WTC11 (cell line): ENCODE results near the gene AKT3. TPM values are rescaled to one million over a fixed set of nuclear protein-coding genes. Genes with fewer than 3 reads are reported as not detected.

Experiments
- ATAC-seq: fragments of 200-7000 bp; cut with Tn5 transposase; 2 replicates; pipeline ENCODE4 v1.10.0; 2021; ENCODE audit warnings: mild to moderate bottlenecking, moderate library complexity
- CTCF ChIA-PET: fragments of 300-600 bp; sonication (Branson Sonifier 250); formaldehyde crosslinking; loops from one replicate; lab custom pipeline; 2021; ENCODE audit warnings: antibody characterized with exemption; lab: Charles Lee
- POLR2A ChIA-PET: fragments of 350-600 bp; sonication (Branson Sonifier 250); formaldehyde crosslinking; loops from one replicate; lab custom pipeline; 2021; ENCODE audit warnings: antibody characterized with exemption; lab: Charles Lee
- DNase-seq: peaks from one replicate; pipeline ENCODE4 v3.0.0; 2021; ENCODE audit warnings: low spot score
- H3K27ac Mint-ChIP-seq: 2 replicates; pipeline ENCODE4 v1.8.0; 2021; ENCODE audit warnings: mixed read lengths
- H3K27me3 Mint-ChIP-seq: 2 replicates; pipeline ENCODE4 v1.8.0; 2021; ENCODE audit warnings: low read depth, mild to moderate bottlenecking, moderate library complexity, mixed read lengths
- H3K36me3 Mint-ChIP-seq: 2 replicates; pipeline ENCODE4 v1.8.0; 2021; ENCODE audit warnings: mixed read lengths
- H3K4me1 Mint-ChIP-seq: 2 replicates; pipeline ENCODE4 v1.8.0; 2022; ENCODE audit warnings: mixed read lengths
- H3K4me3 Mint-ChIP-seq: 2 replicates; pipeline ENCODE4 v1.8.0; 2021; ENCODE audit warnings: mild to moderate bottlenecking, moderate library complexity, mixed read lengths
- H3K9me3 Mint-ChIP-seq: 2 replicates; pipeline ENCODE4 v1.8.0; 2021; ENCODE audit warnings: mixed read lengths
- CREM ChIP-seq: sonication (generic); formaldehyde crosslinking; IDR thresholded peaks from 2 replicates; pipeline ENCODE4 v1.8.1; 2022; ENCODE audit warnings: mild to moderate bottlenecking, missing genetic modification reagents, moderate library complexity
- ESRRA ChIP-seq: sonication (generic); formaldehyde crosslinking; IDR thresholded peaks from 2 replicates; pipeline ENCODE4 v1.8.1; 2022; ENCODE audit warnings: mild to moderate bottlenecking, missing genetic modification reagents, borderline replicate concordance
- FOXK1 ChIP-seq: sonication (generic); formaldehyde crosslinking; IDR thresholded peaks from 2 replicates; pipeline ENCODE4 v1.8.0; 2022; ENCODE audit warnings: mild to moderate bottlenecking, moderate library complexity, missing genetic modification reagents
- JUN ChIP-seq: sonication (generic); formaldehyde crosslinking; IDR thresholded peaks from 2 replicates; pipeline ENCODE4 v1.8.0; 2023; ENCODE audit warnings: mild to moderate bottlenecking, missing genetic modification reagents
- NFYB ChIP-seq: sonication (generic); formaldehyde crosslinking; conservative IDR thresholded peaks from 2 replicates; pipeline ENCODE4 v1.8.0; 2022; ENCODE audit warnings: low read depth, missing genetic modification reagents
- SMAD3 ChIP-seq: sonication (generic); formaldehyde crosslinking; IDR thresholded peaks from 2 replicates; pipeline ENCODE4 v1.8.0; 2022; ENCODE audit warnings: missing genetic modification reagents, mild to moderate bottlenecking, borderline replicate concordance
- ZNF263 ChIP-seq: sonication (generic); formaldehyde crosslinking; IDR thresholded peaks from 2 replicates; pipeline ENCODE4 v1.8.1; 2022; ENCODE audit warnings: low read depth, mild to moderate bottlenecking, moderate library complexity, missing genetic modification reagents
- ZNF423 ChIP-seq: fragments of 250-450 bp; sonication (Bioruptor Pico); IDR thresholded peaks from 2 replicates; pipeline ENCODE4 v2.1.2; 2022; ENCODE audit warnings: mild to moderate bottlenecking, moderate library complexity
- total RNA-seq: library from RNA; stranded (reverse); gene quantifications from 3 replicates; pipeline ENCODE4 v1.2.3, GENCODE V29; 2021
- TF ChIP-seq, protein P1 (sequence below): sonication (generic); formaldehyde crosslinking; IDR thresholded peaks from 2 replicates; pipeline ENCODE4 v1.8.1; 2023; ENCODE audit warnings: mild to moderate bottlenecking, missing genetic modification reagents, moderate library complexity
- TF ChIP-seq, protein P2 (sequence below): sonication (generic); formaldehyde crosslinking; IDR thresholded peaks from 2 replicates; pipeline ENCODE4 v1.8.0; 2022; ENCODE audit warnings: mild to moderate bottlenecking, missing genetic modification reagents
- TF ChIP-seq, protein P3 (sequence below): sonication (generic); formaldehyde crosslinking; IDR thresholded peaks from 2 replicates; pipeline ENCODE4 v1.8.1; 2022; ENCODE audit warnings: mild to moderate bottlenecking, missing genetic modification reagents, moderate library complexity, borderline replicate concordance
- TF ChIP-seq, protein P4 (sequence below): sonication (generic); formaldehyde crosslinking; IDR thresholded peaks from 2 replicates; pipeline ENCODE4 v1.8.0; 2022; ENCODE audit warnings: mild to moderate bottlenecking, missing genetic modification reagents
- TF ChIP-seq, protein P5 (sequence below): sonication (generic); formaldehyde crosslinking; conservative IDR thresholded peaks from 2 replicates; pipeline ENCODE4 v1.8.1; 2023; ENCODE audit warnings: mild to moderate bottlenecking, low read depth, missing genetic modification reagents, moderate library complexity
- TF ChIP-seq, protein P6 (sequence below): fragments of 250-450 bp; sonication (Bioruptor Pico); IDR thresholded peaks from 2 replicates; pipeline ENCODE4 v2.1.2; 2022; ENCODE audit warnings: mild to moderate bottlenecking, moderate library complexity
- TF ChIP-seq, protein P7 (sequence below): sonication (generic); formaldehyde crosslinking; IDR thresholded peaks from 2 replicates; pipeline ENCODE4 v1.8.1; 2023; ENCODE audit warnings: mild to moderate bottlenecking, missing genetic modification reagents, moderate library complexity
- TF ChIP-seq, protein P8 (sequence below): sonication (generic); formaldehyde crosslinking; IDR thresholded peaks from 2 replicates; pipeline ENCODE4 v1.8.0; 2022; ENCODE audit warnings: mild to moderate bottlenecking, missing genetic modification reagents
- TF ChIP-seq, protein P9 (sequence below): fragments of 250-450 bp; sonication (Bioruptor Pico); IDR thresholded peaks from 2 replicates; pipeline ENCODE4 v1.9.0; 2021; ENCODE audit warnings: mild to moderate bottlenecking, borderline replicate concordance

The AKT3 gene
- total RNA-seq, 1 experiment from 2014 or later = 38.5 TPM

DNA sequence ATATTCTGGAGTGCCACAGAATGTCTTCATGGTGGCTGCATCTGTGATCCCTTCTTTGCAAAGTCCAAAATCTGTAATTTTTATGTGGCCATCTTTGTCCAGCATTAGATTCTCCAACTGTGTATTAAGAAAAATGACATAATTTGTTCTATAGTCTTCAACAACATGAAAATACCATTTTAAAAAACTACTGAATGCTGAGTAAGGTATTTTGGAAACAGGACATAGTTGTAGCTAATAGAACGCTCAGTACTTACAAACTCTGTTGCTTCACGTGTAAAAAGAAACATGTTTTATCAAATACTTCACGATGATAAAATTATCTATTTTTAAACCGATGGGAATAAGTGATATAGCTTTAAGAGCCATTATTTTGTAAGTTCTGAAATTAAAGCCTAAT lies 286.3 kb downstream of the AKT3 start:
- TF ChIP-seq ESRRA (no peak), ZNF423 (CRISPR knock-in tag) (no peak), SMAD3 (no peak), FOXK1 (CRISPR knock-in tag) (no peak), NFYB (CRISPR knock-in tag) (no peak), ZNF263 (CRISPR knock-in tag) (no peak), JUN (CRISPR knock-in tag) (no peak), CREM (CRISPR knock-in tag) (no peak)
- TF ChIP-seq, protein P1, sequence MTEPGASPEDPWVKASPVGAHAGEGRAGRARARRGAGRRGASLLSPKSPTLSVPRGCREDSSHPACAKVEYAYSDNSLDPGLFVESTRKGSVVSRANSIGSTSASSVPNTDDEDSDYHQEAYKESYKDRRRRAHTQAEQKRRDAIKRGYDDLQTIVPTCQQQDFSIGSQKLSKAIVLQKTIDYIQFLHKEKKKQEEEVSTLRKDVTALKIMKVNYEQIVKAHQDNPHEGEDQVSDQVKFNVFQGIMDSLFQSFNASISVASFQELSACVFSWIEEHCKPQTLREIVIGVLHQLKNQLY (CRISPR knock-in tag) = no peak
- TF ChIP-seq, protein P2, sequence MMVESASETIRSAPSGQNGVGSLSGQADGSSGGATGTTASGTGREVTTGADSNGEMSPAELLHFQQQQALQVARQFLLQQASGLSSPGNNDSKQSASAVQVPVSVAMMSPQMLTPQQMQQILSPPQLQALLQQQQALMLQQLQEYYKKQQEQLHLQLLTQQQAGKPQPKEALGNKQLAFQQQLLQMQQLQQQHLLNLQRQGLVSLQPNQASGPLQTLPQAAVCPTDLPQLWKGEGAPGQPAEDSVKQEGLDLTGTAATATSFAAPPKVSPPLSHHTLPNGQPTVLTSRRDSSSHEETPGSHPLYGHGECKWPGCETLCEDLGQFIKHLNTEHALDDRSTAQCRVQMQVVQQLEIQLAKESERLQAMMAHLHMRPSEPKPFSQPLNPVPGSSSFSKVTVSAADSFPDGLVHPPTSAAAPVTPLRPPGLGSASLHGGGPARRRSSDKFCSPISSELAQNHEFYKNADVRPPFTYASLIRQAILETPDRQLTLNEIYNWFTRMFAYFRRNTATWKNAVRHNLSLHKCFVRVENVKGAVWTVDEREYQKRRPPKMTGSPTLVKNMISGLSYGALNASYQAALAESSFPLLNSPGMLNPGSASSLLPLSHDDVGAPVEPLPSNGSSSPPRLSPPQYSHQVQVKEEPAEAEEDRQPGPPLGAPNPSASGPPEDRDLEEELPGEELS (CRISPR knock-in tag) = no peak
- TF ChIP-seq, protein P3, sequence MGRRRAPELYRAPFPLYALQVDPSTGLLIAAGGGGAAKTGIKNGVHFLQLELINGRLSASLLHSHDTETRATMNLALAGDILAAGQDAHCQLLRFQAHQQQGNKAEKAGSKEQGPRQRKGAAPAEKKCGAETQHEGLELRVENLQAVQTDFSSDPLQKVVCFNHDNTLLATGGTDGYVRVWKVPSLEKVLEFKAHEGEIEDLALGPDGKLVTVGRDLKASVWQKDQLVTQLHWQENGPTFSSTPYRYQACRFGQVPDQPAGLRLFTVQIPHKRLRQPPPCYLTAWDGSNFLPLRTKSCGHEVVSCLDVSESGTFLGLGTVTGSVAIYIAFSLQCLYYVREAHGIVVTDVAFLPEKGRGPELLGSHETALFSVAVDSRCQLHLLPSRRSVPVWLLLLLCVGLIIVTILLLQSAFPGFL (CRISPR knock-in tag) = no peak
- TF ChIP-seq, protein P4, sequence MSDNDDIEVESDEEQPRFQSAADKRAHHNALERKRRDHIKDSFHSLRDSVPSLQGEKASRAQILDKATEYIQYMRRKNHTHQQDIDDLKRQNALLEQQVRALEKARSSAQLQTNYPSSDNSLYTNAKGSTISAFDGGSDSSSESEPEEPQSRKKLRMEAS (CRISPR knock-in tag) = no peak
- TF ChIP-seq, protein P5, sequence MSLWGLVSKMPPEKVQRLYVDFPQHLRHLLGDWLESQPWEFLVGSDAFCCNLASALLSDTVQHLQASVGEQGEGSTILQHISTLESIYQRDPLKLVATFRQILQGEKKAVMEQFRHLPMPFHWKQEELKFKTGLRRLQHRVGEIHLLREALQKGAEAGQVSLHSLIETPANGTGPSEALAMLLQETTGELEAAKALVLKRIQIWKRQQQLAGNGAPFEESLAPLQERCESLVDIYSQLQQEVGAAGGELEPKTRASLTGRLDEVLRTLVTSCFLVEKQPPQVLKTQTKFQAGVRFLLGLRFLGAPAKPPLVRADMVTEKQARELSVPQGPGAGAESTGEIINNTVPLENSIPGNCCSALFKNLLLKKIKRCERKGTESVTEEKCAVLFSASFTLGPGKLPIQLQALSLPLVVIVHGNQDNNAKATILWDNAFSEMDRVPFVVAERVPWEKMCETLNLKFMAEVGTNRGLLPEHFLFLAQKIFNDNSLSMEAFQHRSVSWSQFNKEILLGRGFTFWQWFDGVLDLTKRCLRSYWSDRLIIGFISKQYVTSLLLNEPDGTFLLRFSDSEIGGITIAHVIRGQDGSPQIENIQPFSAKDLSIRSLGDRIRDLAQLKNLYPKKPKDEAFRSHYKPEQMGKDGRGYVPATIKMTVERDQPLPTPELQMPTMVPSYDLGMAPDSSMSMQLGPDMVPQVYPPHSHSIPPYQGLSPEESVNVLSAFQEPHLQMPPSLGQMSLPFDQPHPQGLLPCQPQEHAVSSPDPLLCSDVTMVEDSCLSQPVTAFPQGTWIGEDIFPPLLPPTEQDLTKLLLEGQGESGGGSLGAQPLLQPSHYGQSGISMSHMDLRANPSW = no peak
- TF ChIP-seq, protein P6, sequence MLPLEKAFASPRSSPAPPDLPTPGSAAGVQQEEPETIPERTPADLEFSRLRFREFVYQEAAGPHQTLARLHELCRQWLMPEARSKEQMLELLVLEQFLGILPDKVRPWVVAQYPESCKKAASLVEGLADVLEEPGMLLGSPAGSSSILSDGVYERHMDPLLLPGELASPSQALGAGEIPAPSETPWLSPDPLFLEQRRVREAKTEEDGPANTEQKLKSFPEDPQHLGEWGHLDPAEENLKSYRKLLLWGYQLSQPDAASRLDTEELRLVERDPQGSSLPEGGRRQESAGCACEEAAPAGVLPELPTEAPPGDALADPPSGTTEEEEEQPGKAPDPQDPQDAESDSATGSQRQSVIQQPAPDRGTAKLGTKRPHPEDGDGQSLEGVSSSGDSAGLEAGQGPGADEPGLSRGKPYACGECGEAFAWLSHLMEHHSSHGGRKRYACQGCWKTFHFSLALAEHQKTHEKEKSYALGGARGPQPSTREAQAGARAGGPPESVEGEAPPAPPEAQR (CRISPR knock-in tag) = no peak
- TF ChIP-seq, protein P7, sequence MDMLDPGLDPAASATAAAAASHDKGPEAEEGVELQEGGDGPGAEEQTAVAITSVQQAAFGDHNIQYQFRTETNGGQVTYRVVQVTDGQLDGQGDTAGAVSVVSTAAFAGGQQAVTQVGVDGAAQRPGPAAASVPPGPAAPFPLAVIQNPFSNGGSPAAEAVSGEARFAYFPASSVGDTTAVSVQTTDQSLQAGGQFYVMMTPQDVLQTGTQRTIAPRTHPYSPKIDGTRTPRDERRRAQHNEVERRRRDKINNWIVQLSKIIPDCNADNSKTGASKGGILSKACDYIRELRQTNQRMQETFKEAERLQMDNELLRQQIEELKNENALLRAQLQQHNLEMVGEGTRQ (CRISPR knock-in tag) = no peak
- TF ChIP-seq, protein P8, sequence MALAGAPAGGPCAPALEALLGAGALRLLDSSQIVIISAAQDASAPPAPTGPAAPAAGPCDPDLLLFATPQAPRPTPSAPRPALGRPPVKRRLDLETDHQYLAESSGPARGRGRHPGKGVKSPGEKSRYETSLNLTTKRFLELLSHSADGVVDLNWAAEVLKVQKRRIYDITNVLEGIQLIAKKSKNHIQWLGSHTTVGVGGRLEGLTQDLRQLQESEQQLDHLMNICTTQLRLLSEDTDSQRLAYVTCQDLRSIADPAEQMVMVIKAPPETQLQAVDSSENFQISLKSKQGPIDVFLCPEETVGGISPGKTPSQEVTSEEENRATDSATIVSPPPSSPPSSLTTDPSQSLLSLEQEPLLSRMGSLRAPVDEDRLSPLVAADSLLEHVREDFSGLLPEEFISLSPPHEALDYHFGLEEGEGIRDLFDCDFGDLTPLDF = no peak
- TF ChIP-seq, protein P9, sequence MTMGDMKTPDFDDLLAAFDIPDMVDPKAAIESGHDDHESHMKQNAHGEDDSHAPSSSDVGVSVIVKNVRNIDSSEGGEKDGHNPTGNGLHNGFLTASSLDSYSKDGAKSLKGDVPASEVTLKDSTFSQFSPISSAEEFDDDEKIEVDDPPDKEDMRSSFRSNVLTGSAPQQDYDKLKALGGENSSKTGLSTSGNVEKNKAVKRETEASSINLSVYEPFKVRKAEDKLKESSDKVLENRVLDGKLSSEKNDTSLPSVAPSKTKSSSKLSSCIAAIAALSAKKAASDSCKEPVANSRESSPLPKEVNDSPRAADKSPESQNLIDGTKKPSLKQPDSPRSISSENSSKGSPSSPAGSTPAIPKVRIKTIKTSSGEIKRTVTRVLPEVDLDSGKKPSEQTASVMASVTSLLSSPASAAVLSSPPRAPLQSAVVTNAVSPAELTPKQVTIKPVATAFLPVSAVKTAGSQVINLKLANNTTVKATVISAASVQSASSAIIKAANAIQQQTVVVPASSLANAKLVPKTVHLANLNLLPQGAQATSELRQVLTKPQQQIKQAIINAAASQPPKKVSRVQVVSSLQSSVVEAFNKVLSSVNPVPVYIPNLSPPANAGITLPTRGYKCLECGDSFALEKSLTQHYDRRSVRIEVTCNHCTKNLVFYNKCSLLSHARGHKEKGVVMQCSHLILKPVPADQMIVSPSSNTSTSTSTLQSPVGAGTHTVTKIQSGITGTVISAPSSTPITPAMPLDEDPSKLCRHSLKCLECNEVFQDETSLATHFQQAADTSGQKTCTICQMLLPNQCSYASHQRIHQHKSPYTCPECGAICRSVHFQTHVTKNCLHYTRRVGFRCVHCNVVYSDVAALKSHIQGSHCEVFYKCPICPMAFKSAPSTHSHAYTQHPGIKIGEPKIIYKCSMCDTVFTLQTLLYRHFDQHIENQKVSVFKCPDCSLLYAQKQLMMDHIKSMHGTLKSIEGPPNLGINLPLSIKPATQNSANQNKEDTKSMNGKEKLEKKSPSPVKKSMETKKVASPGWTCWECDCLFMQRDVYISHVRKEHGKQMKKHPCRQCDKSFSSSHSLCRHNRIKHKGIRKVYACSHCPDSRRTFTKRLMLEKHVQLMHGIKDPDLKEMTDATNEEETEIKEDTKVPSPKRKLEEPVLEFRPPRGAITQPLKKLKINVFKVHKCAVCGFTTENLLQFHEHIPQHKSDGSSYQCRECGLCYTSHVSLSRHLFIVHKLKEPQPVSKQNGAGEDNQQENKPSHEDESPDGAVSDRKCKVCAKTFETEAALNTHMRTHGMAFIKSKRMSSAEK (CRISPR knock-in tag) = no peak
- CTCF ChIA-PET = no interaction called here
- Mint-ChIP-seq H3K36me3 (peaks cover 13% of the 10 kb centered on the region), H3K4me1 (peaks cover 9% of the 10 kb centered on the region), H3K27me3 (no peaks in the 10 kb centered on the region), H3K9me3 (peaks cover 13% of the 10 kb centered on the region), H3K4me3 (no peak overlapping the region), H3K27ac (no peak overlapping the region)
- DNase-seq = no peak
- POLR2A ChIA-PET = no interaction called here
- ATAC-seq = no peak
